GM19438 (cell line): ENCODE results near the gene ATP8B2.
"Not testable (repeated sequence)": the region's sequence is repeated elsewhere in the genome, so short reads cannot be mapped to it uniquely, and the experiment has no call there.

Source experiments
- ATAC-seq: cut with Tn5 transposase; IDR thresholded peaks from one replicate; pipeline ENCODE4 v1.9.1; 2021; ENCODE audit warnings: low read depth; ENCODE audit not compliant: unreplicated experiment

ATP8B2 gene

DNA sequence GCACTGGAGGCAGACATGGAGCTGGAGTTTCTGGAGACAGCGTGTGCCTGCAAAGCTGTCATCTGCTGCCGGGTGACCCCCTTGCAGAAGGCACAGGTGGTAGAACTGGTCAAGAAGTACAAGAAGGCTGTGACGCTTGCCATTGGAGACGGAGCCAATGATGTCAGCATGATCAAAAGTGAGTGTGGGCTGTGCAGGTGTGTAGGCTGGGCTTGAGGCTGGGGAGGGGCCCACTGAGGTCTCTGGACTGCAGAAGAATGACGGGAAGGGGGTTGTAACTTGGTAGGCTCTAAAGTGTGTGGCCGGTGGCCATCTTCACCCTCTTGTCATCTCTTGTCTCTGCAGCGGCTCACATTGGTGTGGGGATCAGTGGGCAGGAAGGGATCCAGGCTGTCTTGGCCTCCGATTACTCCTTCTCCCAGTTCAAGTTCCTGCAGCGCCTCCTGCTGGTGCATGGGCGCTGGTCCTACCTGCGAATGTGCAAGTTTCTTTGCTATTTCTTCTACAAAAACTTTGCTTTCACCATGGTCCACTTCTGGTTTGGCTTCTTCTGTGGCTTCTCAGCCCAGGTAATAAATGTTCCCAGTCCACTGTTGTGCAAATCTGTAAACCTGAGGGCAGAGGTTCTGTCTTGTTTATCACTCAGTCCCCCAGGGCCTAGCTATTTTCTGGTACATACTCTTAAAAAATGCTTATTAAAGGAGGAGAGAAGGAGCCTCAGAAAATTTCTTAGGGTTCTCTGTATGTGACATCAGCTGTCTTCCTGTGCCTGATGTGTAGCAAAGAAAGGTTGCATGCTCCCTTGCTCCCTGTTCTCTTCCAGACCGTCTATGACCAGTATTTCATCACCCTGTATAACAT is 19.9 kb downstream of the ATP8B2 start:
- no peak for ATAC-seq

GRCh38 chr1:154346276-154346917 is 21.1 kb downstream of the ATP8B2 start:
- ATAC-seq: no peak

DNA sequence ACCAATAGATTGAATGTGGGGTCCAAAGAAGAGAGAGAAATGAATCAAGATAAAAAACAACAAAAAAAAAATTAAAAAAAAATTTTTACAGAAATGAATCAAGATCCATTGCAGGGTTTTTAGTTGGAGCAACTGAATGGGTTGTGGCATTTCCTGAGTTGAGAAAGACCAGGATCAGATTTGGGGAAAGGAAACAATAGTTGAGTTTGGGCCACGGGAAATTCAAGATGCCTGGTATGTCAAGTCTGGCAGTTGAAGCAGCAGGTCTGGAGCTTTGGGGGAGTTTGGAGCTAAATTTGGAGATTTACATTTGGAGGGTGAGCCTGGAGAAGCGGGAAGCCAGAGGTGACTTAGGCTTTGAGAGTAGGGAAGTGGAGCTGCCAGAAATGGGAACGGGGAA is 22.6 kb downstream of the ATP8B2 start:
- ATAC-seq: no peak

DNA sequence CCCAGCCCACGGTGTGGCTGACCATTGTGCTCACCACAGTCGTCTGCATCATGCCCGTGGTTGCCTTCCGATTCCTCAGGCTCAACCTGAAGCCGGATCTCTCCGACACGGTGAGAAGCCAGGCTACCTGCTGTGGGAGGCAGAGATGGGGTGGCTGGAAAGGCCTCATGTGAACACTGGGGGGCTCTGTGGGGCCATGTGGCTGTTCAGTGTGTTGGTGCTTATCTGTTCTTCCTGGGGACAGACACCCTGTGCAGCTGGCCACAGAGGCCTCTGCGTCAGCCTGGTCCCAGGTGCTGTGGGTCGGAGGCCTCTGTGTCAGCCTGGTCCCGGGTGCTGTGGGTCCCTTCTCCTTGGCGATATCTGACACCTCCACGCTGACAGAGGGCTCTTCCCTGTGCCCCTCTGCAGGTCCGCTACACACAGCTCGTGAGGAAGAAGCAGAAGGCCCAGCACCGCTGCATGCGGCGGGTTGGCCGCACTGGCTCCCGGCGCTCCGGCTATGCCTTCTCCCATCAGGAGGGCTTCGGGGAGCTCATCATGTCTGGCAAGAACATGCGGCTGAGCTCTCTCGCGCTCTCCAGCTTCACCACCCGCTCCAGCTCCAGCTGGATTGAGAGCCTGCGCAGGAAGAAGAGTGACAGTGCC is 23.2 kb downstream of the ATP8B2 start:
- no peak for ATAC-seq

- ATAC-seq: no peak
These were observed 23.8 kb downstream of the ATP8B2 start for GRCh38 chr1:154349121-154349520.

DNA sequence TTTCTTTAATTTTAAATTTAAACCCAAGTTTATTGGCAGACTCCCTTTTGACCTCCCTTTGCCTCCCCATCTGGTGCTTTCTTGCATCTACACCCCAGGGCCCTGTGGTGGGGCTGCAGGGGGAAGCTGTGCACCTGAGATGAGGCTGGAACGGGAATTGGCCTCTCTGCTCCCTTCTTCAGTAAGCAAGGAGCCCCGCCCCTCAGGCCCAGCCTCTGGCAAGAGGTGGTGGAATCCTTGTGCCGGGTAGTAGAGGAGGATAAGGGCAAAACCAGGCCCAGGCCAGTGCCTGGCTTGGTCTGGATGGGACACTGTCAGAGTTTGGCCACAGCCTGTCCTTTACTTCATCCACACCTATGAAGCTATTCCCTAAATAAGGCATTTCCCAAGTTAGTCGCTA is 25.1 kb downstream of the ATP8B2 start:
- ATAC-seq: no peak

DNA sequence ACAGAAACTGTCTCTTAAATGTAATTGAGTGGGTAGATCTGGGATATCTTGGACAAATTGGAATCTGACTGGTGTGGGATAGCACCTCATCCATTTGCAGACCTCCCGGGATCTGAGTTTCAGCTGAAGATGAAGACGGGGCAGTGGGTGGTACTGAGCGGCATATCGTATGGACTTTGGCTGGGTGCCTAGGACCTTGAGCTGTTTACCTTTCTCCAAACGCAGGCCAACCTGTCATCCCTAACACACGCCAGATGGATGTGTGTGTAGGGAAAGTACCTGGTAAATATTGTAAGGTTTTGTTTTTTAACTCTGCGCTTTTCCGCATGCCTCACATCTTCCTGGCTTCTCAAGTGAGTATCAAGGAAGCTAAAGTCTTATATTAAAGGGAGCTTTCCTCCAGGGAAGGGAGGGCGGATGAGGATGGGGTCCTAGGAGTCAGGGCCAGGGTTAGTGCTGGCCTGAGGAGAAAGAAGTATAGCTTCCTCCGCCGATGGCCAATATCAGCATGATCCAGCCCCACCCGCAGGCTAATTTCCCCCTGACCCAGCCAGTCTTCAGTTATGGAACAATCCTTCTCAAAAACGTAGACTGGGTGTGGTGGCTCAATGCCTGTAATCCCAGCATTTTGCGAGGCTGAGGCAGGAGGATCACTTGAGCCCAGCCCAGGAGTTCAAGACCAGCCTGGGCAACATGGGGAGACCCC is 26.2 kb downstream of the ATP8B2 start:
- ATAC-seq: no peak

GRCh38 chr1:154352245-154352580 is 26.9 kb downstream of the ATP8B2 start:
- ATAC-seq: no peak

DNA sequence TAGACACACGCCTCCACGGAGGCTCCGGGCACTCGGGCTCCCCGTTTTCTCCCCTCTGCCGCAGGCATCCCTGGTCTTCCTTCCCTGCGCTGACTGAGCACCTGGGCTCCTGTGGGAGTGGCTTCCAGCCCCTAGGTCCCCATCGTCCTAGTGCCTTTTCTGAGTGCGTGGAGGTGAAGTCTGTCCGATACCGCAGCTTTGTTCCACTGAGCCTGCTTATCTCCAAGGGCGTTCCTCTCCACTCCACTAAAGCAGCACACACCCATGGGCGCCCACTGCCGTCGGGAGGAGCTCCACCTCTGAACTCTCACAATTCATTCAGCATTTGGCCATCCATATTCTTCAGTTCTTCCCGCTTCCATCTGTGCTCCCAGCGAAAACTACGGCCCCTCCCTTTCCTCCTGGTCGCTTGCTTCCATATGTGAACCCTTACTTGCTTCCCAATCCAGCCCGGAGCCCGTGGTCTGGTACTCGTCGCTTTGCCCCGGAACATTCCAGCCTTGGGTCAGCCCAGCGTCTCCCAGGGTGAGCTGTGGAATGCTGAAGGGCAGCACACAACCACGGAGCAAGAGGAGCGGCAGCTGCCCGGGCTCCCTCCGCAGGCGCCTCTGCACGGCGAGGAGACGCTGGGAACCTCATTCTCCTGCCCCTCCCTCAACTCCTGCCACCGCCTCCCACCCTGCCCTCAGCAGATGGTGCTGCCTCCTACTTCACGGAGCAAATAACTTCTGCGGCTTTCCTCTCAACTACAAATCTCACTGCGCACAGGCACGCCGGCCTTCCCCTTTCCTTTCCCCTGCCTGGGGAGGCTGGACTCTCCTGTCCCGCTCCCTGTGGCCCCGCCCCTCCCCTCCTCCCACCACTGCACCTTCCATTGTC is 27.5 kb downstream of the ATP8B2 start:
- ATAC-seq: no peak

GRCh38 chr1:154353460-154353904 is 28.2 kb downstream of the ATP8B2 start:
- no peak for ATAC-seq

DNA sequence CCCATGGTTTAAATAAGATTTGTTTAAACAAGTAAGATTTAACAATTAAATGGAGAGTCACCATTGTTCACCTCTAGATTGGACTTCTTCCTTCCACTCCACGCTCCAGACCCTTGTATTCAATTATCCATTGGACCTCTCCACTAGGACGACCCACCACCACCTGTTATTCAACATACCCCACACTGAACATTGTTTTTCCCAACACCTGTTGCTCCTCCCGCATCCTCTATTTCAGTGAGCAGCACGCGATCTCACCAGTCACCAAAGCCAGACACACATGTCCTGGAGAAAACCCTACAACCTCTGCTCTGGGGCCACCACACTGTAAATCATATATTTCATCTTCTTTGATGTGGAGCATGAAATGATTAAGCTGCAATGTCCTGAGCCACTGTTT is 28.6 kb downstream of the ATP8B2 start:
- ATAC-seq: no peak

DNA sequence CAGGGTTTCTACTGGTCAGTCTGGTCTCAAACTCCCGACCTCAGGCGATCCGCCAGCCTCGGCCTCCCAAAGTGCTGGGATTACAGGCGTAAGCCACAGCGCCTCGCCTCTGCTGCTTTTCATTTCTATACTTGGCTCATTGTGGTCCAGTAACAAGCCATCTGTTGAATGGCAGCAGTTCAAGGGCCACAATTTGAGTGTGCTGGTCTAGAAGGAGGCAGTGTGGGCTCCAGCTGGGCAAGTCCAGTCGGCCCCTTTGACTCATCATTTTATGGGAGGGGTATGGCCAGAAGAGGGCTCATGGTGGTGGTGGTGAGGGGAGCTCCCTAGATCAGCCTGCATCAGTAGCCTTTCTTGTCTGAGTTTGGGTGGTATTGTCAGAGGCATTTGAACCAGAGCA is 33.2 kb downstream of the ATP8B2 start:
- no peak for ATAC-seq

DNA sequence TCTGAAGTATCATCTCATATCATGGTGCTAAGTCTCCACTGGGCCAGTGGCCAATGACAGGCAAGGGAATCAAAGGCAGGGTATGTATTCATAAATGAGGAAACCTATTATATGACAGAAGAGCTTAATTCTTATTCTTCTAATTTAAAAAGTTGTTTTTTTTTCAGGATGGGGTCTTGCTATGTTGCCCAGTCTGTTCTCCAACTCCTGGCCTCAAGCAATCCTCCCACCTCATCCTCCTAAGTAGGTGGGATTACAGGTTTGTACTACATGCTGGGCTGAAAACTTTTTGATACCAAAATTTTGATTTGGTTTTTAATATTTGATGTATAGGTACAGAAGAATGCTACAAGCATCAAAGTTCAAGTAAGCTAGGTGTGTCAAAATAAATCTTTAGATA is 35.0 kb downstream of the ATP8B2 start:
- ATAC-seq: no peak

- ATAC-seq: not testable (repeated sequence)
These were observed 35.6 kb downstream of the ATP8B2 start for GRCh38 chr1:154360881-154361280.

GRCh38 chr1:154361357-154361756 is 36.0 kb downstream of the ATP8B2 start:
- no peak for ATAC-seq

DNA sequence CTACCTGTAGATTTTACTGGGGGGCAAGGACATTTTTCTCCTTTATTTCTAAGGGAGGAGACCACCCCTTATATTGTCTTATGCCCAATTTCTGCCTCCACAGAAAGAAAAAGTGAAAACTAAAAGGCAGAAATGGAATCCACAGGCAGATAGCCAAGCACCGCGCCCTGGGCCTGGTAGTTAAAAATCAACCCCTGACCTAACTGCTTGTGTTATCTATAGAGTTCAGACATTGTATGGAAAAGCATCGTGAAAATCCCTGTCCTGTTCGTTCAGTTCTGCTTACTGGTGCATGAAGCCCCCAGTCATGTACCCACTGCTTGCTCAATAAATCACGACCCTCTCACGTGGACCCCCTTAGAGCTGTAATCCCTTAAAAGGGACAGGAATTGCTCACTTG is 46.1 kb downstream of the ATP8B2 start:
- no peak for ATAC-seq

DNA sequence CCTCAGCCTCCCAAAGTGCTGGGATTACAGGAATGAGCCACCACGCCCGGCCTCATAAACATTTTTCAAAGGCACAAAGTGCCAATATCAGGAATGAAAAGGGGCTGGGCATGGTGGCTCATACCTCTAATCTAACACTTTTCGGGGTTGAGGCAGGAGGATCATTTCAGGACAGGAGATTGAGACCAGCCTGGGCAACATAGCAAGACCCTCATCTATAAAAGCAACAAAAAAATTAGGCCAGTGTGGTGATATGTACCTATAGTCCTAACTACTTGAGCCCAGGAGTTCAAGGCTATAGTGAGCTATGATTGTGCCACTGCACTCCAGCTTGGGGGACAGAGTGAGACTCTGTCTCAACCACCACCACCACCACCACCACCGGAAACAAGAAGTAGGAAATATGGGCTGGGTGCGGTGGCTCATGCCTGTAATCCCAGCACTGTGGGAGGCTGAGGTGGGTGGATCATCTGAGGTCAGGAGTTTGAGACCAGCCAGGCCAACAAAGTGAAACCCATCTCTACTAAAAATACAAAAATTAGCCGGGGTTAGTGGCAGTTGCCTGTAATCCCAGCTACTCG is 48.5 kb downstream of the ATP8B2 start:
- ATAC-seq: not testable (repeated sequence)

DNA sequence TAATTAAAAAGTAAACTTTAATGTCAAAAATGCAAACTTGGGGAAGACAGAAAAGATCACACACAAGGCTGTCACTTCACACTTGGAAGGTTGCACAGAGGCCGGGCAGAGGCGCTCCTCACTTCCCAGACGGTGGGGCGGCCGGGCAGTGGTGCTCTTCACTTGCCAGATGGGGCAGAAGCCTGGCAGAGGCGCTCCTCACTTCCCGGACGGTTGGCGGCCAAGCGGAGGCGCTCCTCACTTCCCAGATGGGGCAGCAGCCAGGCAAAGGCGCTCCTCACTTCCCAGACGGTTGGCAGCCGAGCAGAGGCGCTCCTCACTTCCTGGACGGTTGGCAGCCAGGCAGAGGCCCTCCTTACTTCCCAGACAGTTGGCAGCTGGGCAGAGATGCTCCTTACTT is 54.0 kb downstream of the ATP8B2 start:
- no peak for ATAC-seq

DNA sequence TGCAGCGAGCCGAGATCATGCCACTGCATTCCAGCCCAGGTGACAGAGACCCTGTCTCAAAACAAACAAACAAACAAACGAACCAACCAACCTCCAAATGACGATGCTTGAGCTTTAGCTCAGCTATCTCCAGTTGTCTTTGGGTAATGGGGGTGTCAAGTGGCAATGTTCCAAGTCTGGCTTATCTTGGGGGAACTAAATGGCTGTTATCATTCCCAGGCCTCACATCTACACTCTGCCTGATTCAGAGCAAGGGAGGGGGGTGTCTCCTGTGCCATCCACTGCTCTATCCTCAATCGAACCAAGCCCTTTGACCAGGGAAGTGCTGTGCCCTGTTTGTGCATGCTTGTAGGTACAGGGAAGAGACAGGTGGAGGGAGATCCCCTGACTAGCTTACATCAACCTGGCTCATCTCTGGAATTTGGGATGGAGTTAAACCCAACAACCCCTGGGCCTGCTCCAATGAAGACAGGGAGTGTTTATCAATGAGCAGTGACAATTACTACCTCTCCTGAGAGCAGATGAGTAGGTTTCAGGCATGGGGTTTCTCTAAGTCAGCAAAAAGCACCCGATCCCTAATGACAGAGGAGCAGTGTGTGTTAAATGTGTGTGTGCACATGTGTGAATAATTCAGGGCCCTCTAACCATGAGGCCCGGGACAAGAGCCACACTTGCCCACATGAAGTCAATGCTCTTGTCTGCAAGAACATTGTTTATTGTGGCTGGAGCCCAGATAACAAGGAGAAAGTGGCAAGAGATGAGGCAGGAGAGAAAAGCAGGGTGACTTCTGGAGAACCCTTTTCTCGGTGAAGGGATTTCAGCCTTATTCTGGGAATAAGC is 59.5 kb downstream of the ATP8B2 start:
- no peak for ATAC-seq
